HEK293T (cell line): ENCODE data around the gene HSD17B1.

Experiments used
- ARNT ChIP-seq: fragments of 450-650 bp; IDR thresholded peaks from 2 replicates; pipeline ENCODE4 v1.6.1; 2017; ENCODE audit warnings: mild to moderate bottlenecking
- BHLHE40 ChIP-seq: fragments of 450-650 bp; IDR thresholded peaks from 2 replicates; pipeline ENCODE4 v1.6.1; 2016; ENCODE audit warnings: mild to moderate bottlenecking, moderate library complexity, borderline replicate concordance
- FOXK2 ChIP-seq: fragments of 450-650 bp; IDR thresholded peaks from 2 replicates; pipeline ENCODE4 v1.6.1; 2016; ENCODE audit warnings: mild to moderate bottlenecking
- FOXM1 ChIP-seq: fragments of 450-650 bp; IDR thresholded peaks from 2 replicates; pipeline ENCODE4 v1.6.1; 2017; ENCODE audit warnings: mild to moderate bottlenecking, borderline replicate concordance
- HDGF ChIP-seq: fragments of 450-650 bp; IDR thresholded peaks from 2 replicates; pipeline ENCODE4 v1.6.1; 2017; ENCODE audit warnings: antibody characterized with exemption, borderline replicate concordance
- NFRKB ChIP-seq: fragments of 450-650 bp; IDR thresholded peaks from 2 replicates; pipeline ENCODE4 v1.6.1; 2016; ENCODE audit warnings: mild to moderate bottlenecking, moderate library complexity
- SP1 ChIP-seq: fragments of 450-650 bp; IDR thresholded peaks from 2 replicates; pipeline ENCODE4 v1.6.1; 2017
- SUZ12 ChIP-seq: fragments of 450-650 bp; IDR thresholded peaks from 2 replicates; pipeline ENCODE4 v1.6.1; 2016; ENCODE audit warnings: mild to moderate bottlenecking
- TARDBP ChIP-seq: fragments of 450-650 bp; IDR thresholded peaks from 2 replicates; pipeline ENCODE4 v1.6.1; 2016

DNA sequence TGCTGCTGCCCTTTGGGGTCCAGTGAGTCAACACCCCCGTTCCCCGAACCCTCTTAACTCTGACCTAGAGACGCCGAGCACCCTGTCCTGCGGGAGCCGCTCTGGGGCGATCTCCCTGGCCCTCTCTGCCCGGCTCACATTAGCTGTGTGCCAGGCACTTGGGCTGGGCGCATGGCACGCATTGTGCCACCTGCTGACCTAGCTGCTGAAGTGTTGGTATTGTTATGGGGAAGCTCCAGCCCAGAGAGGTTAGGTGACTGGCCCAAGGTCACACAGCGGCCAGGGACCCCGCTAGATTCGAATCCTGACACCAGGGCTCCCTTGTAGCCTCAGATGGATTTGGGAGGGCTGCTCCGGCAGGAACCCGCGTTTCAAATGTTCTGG, 1.1 kb downstream of the HSD17B1 start:
- TF ChIP-seq FOXK2 (no peak), SUZ12 (no peak), SP1 (no peak), BHLHE40 (no peak), FOXM1 (no peak), TARDBP (no peak), NFRKB (no peak), ARNT (no peak), HDGF (no peak)
